NCI-H1694 treated with DMSO at 0.1 percent for 48 hours (cell line): ENCODE data around the gene USP36.
A peak's percentile ranks its signal among the peaks of the same experiment; 100 is the strongest.
"Not testable (repeated sequence)": the region's sequence is repeated elsewhere in the genome, so short reads cannot be mapped to it uniquely, and the experiment has no call there.

Experiments
- DNase-seq: peaks from one replicate; lab custom pipeline; 2025; lab: John Stamatoyannopoulos, UW

Gene USP36

GRCh38 chr17:78840780-78841611, at the start of gene USP36:
Gene USP36, minus strand, starts transcription at chr17:78840814. Its CDS starts 4,451 bp downstream, at chr17:78836363.
- DNase-seq: peak; percentile 98

- not testable (repeated sequence) for DNase-seq
These were observed 49.5 kb upstream of the USP36 start for GRCh38 chr17:78890096-78890495.

- no peak for DNase-seq
These were observed 48.9 kb upstream of the USP36 start for GRCh38 chr17:78889531-78889930.

GRCh38 chr17:78888941-78889518, 48.4 kb upstream of the USP36 start:
- peak; percentile 39 for DNase-seq

- DNase-seq: no peak
These were observed 46.3 kb upstream of the USP36 start for GRCh38 chr17:78886954-78887353.

- no peak for DNase-seq
These were observed 45.3 kb upstream of the USP36 start for GRCh38 chr17:78885956-78886355.

GRCh38 chr17:78884876-78885667, 44.5 kb upstream of the USP36 start:
- DNase-seq: no peak

- no peak for DNase-seq
These were observed 43.7 kb upstream of the USP36 start for GRCh38 chr17:78884148-78884825.

GRCh38 chr17:78883533-78884131, 43.0 kb upstream of the USP36 start:
- DNase-seq: no peak

- DNase-seq: no peak
These were observed 42.5 kb upstream of the USP36 start for GRCh38 chr17:78883089-78883532.

- DNase-seq: no peak
These were observed 42.0 kb upstream of the USP36 start for GRCh38 chr17:78882540-78883088.

GRCh38 chr17:78879635-78880186, 39.1 kb upstream of the USP36 start:
- no peak for DNase-seq

GRCh38 chr17:78878871-78879527, 38.4 kb upstream of the USP36 start:
- DNase-seq: no peak

- DNase-seq: no peak
These were observed 37.6 kb upstream of the USP36 start for GRCh38 chr17:78878261-78878660.

- DNase-seq: peak; percentile 41
These were observed 36.4 kb upstream of the USP36 start for GRCh38 chr17:78876954-78877517.

GRCh38 chr17:78876094-78876597, 35.5 kb upstream of the USP36 start:
- peak; percentile 6 for DNase-seq

- no peak for DNase-seq
These were observed 34.9 kb upstream of the USP36 start for GRCh38 chr17:78875363-78876093.

GRCh38 chr17:78873519-78874340, 33.1 kb upstream of the USP36 start:
- DNase-seq: peak; percentile 83
